22Rv1 (cell line): ENCODE measurements around the gene ANO10.

Experiments
- ZFX ChIP-seq: fragments of 450-650 bp; IDR thresholded peaks from 2 replicates; pipeline ENCODE4 v1.6.1; 2017; ENCODE audit warnings: antibody characterized with exemption, borderline replicate concordance
- TF ChIP-seq, protein P1 (sequence below): fragments of 450-650 bp; IDR thresholded peaks from 2 replicates; pipeline ENCODE4 v1.5.1; 2017; ENCODE audit warnings: mild to moderate bottlenecking

- TF ChIP-seq ZFX: no peak
- TF ChIP-seq, protein P1, sequence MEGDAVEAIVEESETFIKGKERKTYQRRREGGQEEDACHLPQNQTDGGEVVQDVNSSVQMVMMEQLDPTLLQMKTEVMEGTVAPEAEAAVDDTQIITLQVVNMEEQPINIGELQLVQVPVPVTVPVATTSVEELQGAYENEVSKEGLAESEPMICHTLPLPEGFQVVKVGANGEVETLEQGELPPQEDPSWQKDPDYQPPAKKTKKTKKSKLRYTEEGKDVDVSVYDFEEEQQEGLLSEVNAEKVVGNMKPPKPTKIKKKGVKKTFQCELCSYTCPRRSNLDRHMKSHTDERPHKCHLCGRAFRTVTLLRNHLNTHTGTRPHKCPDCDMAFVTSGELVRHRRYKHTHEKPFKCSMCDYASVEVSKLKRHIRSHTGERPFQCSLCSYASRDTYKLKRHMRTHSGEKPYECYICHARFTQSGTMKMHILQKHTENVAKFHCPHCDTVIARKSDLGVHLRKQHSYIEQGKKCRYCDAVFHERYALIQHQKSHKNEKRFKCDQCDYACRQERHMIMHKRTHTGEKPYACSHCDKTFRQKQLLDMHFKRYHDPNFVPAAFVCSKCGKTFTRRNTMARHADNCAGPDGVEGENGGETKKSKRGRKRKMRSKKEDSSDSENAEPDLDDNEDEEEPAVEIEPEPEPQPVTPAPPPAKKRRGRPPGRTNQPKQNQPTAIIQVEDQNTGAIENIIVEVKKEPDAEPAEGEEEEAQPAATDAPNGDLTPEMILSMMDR: no peak
Observed at GRCh38 chr3:43521941-43522340, 99.9 kb downstream of the ANO10 start.
